ENCODE results near the gene FFAR1.
"Not testable (repeated sequence)": the region's sequence is repeated elsewhere in the genome, so short reads cannot be mapped to it uniquely, and the experiment has no call there.

FFAR1 gene

DNA sequence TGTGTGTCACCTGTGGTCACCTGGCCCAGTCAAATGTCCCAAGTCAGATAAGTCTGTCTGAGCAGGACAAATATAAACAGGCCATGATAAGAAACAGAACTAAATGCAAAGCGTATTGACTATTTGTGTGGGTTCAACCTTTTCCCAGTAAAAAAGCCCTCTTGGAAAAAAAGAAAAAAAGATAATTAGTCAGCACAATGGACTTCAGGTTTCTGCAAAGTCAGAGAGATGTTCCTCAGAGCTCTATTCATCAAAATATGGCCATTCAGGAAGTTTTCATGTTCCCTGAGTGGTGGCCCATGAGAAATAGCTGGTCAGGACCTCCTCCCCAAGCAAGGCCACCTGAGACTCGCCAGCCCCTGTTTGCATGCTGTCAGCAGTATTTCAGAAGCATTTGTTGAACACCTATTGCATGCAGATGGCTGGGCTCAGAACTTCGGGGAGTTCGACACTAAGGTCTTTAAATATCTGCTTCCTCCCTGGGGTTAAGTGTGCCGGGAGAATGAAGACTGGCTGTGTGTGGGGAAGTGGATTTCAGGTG is 13.2 kb downstream of the FFAR1 start:
- no peak for DNase-seq (ENCODE audit: low read depth in 2 of 2)

DNA sequence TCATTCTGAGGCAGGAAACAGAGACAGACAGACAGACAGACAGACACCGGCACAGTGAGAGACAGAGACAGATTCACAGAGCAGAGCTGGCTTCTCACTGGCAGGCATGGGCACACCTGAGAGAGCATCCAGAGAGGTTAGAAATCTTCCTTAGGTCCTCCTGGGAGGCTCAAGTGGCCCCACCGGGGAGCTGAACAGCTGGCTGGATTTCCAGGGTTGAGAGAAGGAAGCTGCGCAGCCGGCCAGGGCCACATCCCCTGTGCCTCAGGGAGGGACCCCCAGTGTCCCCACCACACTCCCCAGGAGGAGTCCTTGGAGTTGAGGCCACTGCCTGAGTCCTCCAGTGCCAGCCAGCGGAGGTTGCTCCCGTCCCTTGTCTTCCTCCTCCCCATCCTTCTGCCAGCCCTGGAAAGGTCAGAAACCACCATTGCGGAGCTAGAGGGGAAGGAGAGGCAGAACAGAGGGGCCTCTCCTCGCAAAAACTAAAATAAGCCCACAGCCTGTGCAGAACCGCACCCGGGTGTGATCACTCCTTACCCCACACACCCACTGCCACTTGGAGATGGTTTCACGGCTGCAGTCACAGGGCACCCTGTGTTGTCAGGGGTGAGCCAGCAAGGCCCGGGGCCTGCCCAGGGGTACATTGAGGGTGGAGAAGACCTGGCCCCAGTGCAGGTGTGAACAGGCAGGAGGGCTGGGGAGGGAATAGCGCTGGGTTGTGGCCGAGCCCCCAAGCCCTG is 14.7 kb downstream of the FFAR1 start:
- no peak for DNase-seq (ENCODE audit: low read depth in 2 of 2)

DNA sequence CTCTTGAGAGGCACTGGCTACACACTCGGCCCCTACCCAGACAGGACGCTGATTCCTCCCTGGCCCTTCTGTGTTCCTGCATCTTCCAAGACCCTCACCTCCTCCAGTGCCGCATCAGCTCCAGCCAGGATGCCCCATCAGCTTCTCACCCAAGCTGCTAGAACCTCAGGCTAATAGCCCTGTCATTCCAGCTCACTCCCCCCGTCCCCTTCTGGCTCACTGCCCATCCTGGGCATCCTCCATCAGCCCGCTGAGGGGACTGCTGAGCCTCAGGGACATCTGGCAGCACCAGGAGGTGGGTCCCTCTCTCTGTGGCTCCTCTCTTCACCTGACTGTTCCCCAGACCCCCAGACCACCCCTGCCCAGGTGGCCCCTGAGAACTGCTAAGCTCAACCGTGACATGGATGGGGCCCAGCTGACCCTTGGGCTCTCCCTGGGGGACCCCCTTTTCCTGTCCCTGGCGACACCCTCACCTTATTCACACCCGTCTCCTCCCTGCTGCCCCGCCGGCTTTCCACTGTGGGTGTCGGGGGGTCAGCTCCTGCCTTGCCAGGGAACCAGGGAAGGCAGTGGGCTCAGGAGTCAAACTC is 15.4 kb downstream of the FFAR1 start:
- DNase-seq (ENCODE audit: low read depth in 2 of 2), result no peak

DNA sequence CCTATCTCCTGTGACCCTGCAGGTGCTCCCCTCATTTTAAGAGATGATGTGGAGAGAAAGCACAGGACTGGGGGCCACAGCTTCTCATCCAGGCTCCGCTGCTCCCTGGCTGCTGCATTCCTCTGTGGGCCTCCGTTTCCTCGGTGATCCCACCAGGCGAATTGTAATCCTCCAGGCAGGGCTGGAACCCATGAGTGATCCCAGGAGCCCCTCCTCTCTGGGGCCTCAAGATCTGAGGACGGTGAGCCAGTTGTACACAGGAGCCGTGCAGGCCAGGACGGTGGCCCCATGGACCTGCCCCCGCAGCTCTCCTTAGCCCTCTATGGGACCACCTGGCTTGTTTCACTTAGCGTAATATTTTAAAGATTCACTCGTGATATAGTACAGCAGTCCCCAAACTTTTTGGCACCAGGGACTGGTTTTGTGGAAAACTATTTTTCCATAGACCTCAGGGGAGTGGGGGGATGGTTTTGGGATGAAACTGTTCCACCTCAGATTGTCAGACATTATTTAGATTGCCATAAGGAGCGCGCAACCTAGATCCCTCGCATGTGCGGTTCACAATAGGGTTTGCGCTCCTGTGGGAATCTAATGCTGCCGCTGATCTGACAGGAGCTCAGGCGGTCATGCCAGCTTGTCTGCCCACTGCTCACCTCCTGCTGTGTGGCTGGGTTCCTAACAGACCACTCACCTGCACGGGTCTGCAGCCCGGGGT is 16.2 kb downstream of the FFAR1 start:
- DNase-seq (ENCODE audit: low read depth in 2 of 2), result no peak

DNA sequence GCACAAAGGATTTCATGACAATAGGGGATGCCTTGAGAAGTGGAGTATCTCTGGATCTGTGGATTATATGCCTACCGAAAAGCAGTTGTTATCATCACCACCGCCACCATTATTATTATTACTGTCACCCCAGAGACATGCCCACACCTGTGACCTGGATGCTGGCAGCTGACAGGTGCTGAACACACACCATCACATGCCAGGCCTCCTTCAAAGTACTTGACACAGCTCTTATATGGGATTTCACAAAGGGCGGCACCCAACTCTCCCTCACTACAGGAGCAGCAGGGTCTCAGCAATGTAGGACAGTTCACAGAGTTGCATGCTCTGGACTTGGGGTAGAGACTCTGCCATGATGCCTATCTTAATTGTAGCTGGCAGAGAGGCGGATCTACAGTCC is 17.6 kb downstream of the FFAR1 start:
- DNase-seq (ENCODE audit: low read depth in 2 of 2), result no peak

DNA sequence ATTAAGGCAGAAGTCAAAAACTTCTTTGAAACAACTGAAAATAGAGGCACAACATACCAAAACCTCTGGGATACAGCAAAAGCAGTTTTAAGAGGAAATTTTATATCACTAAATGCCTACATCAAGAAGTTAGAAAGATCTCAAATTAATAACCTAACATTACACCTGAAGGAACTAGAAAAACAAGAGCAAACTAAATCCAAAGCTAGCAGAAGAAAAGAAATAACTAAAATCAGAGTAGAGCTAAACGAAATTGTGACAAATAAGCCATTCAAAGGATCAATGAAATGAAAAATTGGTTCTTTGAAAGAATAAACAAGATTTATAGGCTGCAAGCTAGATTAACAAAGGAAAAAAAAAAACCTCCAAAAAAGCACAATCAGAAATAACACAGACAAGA is 20.7 kb downstream of the FFAR1 start:
- DNase-seq (ENCODE audit: low read depth in 2 of 2), result no peak

DNA sequence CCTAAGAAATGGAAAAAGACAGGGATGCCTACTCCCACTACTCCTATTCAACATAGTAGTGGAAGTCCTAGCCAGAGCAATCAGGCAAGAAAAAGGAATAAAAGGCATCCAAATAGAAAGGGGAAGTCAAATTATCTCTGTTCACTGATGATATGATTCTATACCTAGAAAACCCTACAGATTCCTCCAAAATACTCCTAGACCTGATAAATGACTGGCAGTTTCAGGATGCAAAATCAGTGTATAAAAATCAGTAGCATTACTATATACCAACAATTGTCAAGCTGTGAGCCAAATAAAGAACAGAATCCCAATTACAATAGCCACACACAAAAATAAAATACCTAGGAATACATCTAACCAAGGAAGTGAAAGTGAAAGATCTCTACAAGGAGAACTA is 21.8 kb downstream of the FFAR1 start:
- no peak for DNase-seq (ENCODE audit: low read depth in 2 of 2)

DNA sequence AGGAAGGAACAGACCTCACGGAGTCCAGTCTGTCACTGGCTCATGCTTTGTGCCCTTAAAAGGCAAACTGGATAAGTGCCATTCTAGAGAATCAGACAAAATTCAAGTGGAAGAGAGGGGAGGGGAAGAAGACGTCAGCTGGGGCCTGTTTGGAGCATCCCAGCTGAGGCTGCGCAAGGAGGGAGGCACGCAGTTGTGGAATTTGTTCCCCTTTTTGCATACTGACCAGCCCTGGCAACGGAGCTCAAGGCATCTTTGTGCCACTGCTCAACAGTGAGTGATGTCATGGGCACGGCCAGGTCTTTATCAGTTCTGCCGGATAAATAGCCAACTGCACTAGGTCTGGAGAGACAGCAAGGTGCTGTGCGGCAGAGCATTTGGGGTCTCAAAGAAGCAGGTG is 23.0 kb downstream of the FFAR1 start, which contains the start of gene GPR42:
Gene GPR42, plus strand, starts transcription at position 347 of the 400 bp plus-strand sequence. CDS start 292 bp downstream, outside the sequence.
- DNase-seq (ENCODE audit: low read depth in 2 of 2), result no peak

DNA sequence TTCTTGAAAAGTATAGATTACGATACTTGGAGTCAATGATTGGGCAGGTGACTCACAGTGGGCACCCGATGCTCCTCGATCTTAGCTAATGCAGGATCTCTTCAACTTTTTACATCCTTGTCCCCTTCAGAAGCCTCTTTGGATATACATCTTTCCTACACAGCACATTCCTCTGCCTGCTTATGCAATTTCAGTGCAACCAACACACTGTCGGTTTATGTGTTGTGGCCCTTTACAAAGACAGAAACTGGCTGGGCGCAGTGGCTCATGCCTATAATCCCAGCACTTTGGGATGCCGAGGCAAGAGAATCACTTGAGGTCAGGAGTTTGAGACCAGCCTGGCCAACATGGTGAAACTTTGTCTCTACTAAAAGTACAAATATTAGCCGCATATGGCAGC is 25.8 kb downstream of the FFAR1 start:
- no peak for DNase-seq (ENCODE audit: low read depth in 2 of 2)

DNA sequence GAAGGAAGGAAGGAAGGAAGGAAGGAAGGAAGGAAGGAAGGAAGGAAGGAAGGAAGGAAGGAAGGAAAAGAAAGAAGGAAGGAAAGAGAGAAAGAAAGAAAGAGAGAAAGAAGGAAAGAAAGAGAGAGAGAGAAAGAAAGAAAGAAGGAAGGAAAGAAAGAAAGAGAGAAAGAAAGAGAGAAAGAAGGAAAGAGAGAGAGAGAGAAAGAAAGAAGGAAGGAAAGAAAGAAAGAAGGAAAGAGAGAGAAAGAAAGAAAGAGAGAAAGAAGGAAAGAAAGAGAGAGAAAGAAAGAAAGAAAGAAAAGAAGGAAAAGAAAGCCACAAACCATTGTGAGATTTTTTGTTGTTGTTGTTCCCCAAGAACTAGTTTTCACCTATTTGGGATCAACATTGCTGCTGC is 26.3 kb downstream of the FFAR1 start:
- DNase-seq (ENCODE audit: low read depth in 2 of 2), result not testable (repeated sequence)

DNA sequence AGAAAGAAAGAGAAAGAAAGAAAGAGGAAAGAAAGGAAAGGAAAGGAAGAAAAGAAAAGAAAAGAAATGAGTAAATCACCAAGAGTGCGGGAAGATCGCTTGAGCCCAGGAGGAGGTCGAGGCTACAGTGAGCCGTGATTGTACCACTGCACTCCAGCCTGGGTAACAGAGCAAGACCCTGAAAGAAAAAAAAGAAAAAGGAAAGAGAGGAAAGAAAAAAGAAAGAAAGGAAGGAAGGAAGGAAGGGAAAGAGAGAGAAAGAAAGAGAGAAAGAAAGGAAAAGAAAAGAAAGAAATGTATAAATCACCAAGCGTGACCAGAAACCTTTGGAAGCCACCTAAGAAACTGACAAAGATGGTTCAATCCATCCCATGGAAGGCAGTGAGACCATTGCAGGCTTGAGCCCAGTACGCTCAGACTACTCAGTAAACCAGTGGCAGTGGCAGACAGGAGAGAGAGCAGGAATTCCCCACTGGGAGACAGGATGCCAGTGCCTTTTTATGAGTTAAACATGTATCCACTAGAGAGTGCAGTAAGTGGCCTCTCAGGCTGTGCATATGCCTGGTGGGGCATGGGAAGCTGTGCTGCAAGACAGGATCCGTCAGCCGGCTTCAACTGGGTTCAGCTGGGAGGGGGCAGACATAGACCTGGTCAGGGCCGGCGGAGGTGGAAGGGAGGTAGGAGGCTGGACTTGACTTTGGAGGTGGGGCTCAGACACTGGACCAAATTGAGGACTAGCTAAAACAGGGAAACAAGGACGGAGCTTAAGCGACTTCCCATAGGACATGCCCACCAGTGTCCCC is 28.0 kb downstream of the FFAR1 start:
- DNase-seq (ENCODE audit: low read depth in 2 of 2), result no peak

DNA sequence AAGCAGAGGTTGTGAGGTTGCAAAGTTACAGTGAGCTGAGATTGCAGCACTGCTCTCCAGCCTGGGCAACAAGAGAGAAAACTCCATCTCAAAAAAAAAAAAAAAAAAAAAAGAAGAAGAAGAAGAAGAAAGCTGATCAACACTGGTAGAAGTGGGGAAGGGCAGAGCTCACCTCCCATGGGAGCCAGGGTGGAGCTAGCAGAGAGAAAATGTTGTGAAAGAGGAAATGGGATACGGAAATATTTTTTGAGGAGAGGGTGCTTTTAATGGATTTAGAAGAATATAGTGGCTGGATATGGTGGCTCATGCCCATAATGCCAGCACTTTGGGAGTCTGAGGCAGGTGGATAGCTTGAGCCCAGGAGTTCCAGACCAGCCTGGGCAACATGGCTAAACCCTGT is 30.0 kb downstream of the FFAR1 start:
- no peak for DNase-seq (ENCODE audit: low read depth in 2 of 2)

DNA sequence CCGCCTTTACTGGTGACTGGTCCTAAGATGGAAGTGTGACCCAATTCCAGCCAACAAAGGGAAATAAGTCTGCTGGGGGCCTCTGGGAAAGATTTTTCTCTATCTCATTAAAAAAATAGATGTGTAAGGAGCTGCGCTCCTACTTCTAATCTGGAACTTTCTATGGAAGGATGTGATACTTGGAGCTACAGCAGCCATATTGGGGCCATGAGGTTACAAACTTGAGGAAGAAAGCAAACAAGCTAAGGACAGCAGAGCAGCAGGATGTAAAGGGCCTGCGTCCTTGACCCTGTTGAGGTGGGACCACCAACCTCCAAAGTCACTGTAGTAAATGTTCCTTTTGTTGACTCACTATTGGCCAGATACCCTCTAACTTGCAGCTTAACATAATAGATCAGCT is 30.7 kb downstream of the FFAR1 start:
- no peak for DNase-seq (ENCODE audit: low read depth in 2 of 2)

DNA sequence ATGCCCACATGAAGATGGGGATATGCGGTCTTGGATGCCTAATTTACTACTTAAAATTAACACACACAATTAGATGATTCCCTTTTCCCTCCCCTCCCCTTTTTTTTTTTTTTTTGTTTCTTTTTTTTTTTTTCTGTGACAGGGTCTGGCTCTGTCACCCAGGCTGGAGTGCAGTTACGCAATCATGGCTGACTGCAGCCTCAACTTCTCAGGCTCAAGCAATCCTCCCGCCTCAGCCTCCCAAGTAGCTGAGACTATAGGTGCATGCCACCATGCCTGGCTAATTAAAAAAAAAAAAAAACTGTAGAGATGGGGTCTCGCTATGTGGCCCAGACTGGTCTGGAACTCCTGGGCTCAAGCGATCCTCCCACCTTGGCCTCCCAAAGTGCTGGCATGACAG is 31.8 kb downstream of the FFAR1 start:
- DNase-seq (ENCODE audit: low read depth in 2 of 2), result not testable (repeated sequence)

DNA sequence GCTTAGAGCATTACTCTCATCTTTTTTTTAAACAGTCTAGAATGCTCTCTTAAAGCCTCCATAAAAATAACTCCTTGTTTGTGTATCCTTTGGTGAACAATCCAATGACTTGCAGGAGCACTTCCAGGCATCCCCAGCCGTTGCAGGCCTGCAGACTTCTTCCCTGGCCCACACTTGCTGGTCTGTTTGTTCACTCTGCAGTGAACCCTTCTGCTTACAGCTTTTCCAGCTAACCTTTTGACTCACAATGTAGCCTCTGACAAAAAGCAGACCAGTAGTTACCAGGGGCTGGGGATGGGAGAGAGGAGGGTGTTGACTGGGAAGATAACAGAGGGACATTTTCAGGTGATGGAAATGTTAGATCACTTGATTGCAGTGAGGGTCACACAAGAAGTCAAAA is 32.3 kb downstream of the FFAR1 start:
- DNase-seq (ENCODE audit: low read depth in 2 of 2), result no peak

DNA sequence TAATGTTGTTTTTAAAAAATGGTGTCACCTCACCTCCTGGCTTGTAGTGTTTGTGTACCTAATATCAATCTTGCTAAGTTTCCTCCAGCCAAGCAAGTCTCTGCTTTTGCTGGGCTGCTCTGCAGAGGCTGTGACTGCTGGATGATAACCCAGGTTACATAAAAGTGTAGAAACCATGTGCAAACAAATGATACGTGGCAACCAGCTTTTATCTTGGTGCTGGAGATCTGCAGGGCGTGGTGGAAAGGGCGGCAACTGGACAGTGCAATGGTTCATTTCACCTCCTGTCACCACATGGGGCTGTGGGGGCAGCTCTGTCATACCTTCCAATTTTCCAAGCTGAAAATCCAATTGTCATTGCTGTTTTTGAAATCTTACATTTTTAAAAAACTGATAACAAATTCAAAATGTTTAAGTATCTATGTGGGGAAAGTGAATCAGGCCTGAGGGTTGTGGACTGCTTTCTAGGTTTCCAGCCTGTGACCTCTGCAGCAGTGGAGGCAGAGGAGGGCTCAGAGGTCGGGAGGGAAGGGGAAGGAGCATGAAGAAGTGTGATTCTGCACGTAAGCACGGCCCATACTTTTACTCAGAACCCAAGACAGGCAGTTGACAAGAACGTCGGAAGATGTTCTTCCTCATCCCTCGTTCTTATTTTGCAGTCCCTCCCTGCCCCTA is 32.9 kb downstream of the FFAR1 start:
- no peak for DNase-seq (ENCODE audit: low read depth in 2 of 2)

DNA sequence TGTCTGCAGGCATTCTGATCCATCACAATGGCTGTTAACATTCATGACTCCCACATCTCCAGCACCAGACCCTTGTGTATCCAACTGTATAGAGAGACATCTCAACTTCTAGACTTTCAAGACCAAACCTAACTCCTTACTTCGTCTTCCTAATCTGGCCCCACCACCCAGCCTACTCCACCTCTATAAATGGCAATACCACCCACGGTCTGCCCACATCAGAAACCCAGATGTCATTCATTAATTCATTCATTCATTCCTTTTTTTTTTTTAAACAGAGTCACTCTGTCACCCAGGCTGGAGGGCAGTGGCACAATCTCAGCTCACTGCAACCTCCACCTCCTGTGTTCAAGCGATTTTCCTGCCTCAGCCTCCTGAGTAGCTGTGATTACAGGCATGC is 33.6 kb downstream of the FFAR1 start:
- no peak for DNase-seq (ENCODE audit: low read depth in 2 of 2)

DNA sequence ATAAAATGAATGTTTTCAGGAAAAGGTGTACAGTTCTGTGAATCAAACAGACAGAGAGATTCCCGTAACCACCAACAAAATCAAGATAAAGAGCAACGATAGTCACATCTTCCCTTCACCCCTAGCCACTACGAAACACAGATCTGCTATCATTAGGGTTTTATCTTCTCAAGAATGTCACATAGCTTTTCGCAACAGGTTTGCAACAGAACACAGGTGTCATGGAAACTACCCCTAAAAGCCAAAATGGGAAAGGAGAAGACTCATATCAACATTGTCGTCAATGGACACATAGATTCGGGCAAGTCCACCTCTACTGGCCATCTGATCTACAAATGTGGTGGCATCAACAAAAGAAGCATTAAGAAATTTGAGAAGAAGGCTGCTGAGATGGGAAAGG is 34.2 kb downstream of the FFAR1 start:
- DNase-seq (ENCODE audit: low read depth in 2 of 2), result no peak

DNA sequence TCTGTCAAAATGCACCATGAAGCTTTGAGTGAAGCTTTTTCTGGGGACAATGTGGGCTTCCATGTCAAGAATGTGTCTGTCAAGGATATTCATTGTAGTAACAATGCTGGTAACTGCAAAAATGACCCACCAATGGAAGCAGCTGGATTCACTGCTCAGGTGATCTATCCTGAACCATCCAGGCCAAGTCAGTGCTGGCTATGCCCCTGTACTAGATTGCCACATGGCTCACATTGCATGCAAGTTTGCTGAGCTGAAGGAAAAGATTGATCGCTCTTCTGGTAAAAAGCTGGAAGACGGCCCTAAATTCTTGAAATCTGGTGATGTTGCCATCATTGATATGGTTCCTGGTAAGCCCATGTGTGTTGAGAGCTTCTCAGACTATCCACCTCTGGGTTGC is 35.8 kb downstream of the FFAR1 start:
- DNase-seq (ENCODE audit: low read depth in 2 of 2), result no peak

DNA sequence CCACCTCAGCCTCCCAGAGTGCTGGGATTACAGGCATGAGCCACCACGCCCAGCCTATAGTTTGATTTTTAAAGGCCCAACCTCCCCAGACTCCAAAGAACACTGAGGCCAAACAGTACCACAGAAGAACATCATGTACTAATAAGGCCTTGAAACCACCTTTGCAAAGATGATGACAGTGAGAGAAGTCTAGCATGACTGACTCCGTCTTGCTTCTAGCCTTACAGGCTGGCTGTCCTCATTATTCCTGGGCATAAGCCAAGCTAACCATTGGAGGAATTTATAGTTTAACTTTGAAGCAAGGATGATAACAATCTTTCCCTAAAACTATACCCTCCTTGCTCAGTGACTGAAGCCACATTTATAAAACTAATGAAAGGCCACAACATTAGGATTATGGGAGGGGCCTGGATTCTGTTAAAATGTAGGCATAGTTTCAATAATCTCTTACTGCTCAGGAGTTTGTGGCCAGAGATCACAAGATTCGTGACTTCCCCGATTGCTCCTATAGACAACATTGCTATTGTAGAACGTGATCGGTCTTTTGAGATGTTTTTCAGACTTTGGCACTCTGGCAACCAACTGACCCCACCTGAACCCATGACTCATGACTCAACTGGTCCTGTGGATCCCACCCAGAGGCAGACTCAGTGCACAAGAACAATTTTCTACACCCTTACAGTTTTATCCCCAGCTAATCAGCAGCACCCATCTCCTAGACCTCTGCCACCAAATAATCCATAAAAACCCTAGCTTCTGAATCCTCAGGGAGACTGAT is 40.8 kb downstream of the FFAR1 start:
- DNase-seq (ENCODE audit: low read depth in 2 of 2), result no peak
